HUES64 (cell line): ENCODE data around the gene OPA3.
A peak's percentile ranks its signal among the peaks of the same experiment; 100 is the strongest.

Source experiments
- H3K27ac ChIP-seq: 2 replicates; pipeline ENCODE4 v1.7.0; 2013; ENCODE audit warnings: low read depth, low read length, inconsistent platforms
- H3K27me3 ChIP-seq: 2 replicates; pipeline ENCODE4 v1.6.1; 2013; ENCODE audit warnings: mild to moderate bottlenecking, low read length; ENCODE audit not compliant: insufficient read depth
- H3K36me3 ChIP-seq: 2 replicates; pipeline ENCODE4 v1.6.1; 2013; ENCODE audit warnings: mild to moderate bottlenecking, low read length; ENCODE audit not compliant: insufficient read depth
- H3K4me1 ChIP-seq: 2 replicates; pipeline ENCODE4 v1.6.1; 2013; ENCODE audit warnings: mild to moderate bottlenecking, low read length, moderate library complexity; ENCODE audit not compliant: insufficient read depth
- H3K4me3 ChIP-seq: 2 replicates; pipeline ENCODE4 v1.5.1; 2013; ENCODE audit warnings: mild to moderate bottlenecking, low read length, moderate library complexity
- H3K9ac ChIP-seq: 2 replicates; pipeline ENCODE4 v1.6.1; 2013; ENCODE audit warnings: mild to moderate bottlenecking, low read depth, low read length
- H3K9me3 ChIP-seq: 2 replicates; pipeline ENCODE4 v1.6.1; 2013; ENCODE audit warnings: low read depth, low read length; ENCODE audit not compliant: insufficient read depth
- WGBS: fragments of 150-250, 120-280 bp; methylation state at CpG from one replicate; pipeline ENCODE4 v1.1.7; 2013; ENCODE audit warnings: missing lambda C conversion rate; 5-methylcytosine and 5-hydroxymethylcytosine counted together

OPA3 gene

DNA sequence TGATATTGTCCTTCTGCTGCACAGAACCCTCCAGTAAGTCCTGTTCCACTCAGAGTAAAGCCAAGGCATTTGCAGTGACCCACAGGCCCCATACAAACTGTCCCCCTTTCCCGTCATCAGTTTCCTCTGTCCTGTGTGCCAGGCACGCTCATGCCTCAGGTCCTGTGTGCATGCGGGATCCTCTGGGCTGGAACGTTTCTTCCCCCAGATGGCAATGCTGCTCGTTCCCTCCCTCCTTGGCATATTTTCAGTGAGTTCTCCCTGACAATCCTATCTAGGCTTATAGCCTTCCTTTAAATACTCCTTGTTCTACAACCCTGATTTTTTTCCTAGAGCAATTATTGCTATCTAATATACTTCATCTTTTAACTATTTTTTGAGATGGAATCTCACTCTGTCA, 5.7 kb downstream of the OPA3 start:
- Histone ChIP-seq H3K4me1 (peaks cover 13% of the 10 kb centered on the region), H3K9me3 (no peaks in the 10 kb centered on the region), H3K4me3 (no peak overlapping the region), H3K36me3 (no peaks in the 10 kb centered on the region), H3K27me3 (no peaks in the 10 kb centered on the region), H3K9ac (0 out of 2 replicates have a peak overlapping the region, but pooled peaks have one; percentile 14), H3K27ac (no peak overlapping the region)
- WGBS, result 92% methylated on average over 5 of the region's 5 CpGs

- Histone ChIP-seq H3K4me3 (no peak overlapping the region), H3K27me3 (no peaks in the 10 kb centered on the region), H3K36me3 (no peaks in the 10 kb centered on the region), H3K9me3 (no peaks in the 10 kb centered on the region), H3K4me1 (peaks cover 13% of the 10 kb centered on the region), H3K27ac (peak overlapping the region; percentile 11; the same call in 1 of the 2 replicates), H3K9ac (no peak overlapping the region)
- WGBS, result 54% methylated on average over 11 of the region's 11 CpGs
Observed at GRCh38 chr19:45577111-45577905, 7.3 kb downstream of the OPA3 start.

- Histone ChIP-seq H3K4me3 (no peak overlapping the region), H3K9ac (no peak overlapping the region), H3K27ac (no peak overlapping the region), H3K9me3 (no peaks in the 10 kb centered on the region), H3K36me3 (no peaks in the 10 kb centered on the region), H3K27me3 (no peaks in the 10 kb centered on the region), H3K4me1 (peaks cover 13% of the 10 kb centered on the region)
- 91% methylated on average over 3 of the region's 3 CpGs for WGBS
Observed at GRCh38 chr19:45576682-45577081, 7.9 kb downstream of the OPA3 start.

DNA sequence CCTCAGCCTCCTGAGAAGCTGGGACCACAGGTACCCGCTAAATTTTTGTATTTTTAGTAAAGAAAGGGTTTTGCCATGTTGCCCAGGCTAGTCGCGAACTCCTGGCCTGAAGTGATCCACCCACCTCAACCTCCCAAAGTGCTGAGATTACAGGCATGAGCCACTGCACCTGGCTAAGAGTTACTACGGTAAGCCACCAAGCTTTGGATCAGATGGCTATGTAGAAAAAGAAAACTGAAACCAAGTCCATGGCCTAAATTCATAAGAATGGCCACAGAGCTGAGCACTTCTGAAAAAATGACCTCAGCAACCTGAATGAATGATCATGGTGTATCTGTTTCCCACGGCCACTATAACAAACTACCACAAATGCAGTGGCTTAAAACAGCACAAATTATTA, 9.4 kb downstream of the OPA3 start:
- Histone ChIP-seq H3K36me3 (no peaks in the 10 kb centered on the region), H3K9ac (no peak overlapping the region), H3K27ac (no peak overlapping the region), H3K4me1 (peaks cover 13% of the 10 kb centered on the region), H3K27me3 (no peaks in the 10 kb centered on the region), H3K4me3 (no peak overlapping the region), H3K9me3 (no peaks in the 10 kb centered on the region)
- WGBS, result 95% methylated on average over 5 of the region's 5 CpGs

DNA sequence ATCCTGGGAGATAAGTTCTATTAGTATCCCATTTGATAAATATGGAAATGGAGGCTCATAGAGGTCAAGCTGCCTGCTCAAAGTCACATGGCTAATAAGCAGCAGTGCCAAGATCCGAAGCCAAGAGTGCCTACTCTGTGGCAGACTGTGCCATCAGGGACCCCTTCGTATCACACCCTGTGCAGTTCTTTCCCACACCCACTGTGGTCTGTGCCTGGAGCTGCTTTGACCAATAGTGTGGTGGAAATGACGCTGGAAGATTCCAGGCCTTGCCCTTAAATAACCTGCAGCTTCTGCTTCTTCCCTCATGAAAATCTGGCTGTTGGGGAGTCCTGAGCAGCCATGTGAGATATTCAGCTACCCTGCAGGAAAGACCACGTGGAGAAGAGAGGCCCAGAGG, 10.1 kb downstream of the OPA3 start:
- H3K9me3 ChIP-seq, result no peaks in the 10 kb centered on the region
- H3K4me1 ChIP-seq, result peaks cover 13% of the 10 kb centered on the region
- no peak overlapping the region for H3K27ac ChIP-seq
- no peaks in the 10 kb centered on the region for H3K36me3 ChIP-seq
- no peak overlapping the region for H3K9ac ChIP-seq
- no peaks in the 10 kb centered on the region for H3K27me3 ChIP-seq
- H3K4me3 ChIP-seq, result no peak overlapping the region
- WGBS, result 94% methylated on average over 4 of the region's 4 CpGs

DNA sequence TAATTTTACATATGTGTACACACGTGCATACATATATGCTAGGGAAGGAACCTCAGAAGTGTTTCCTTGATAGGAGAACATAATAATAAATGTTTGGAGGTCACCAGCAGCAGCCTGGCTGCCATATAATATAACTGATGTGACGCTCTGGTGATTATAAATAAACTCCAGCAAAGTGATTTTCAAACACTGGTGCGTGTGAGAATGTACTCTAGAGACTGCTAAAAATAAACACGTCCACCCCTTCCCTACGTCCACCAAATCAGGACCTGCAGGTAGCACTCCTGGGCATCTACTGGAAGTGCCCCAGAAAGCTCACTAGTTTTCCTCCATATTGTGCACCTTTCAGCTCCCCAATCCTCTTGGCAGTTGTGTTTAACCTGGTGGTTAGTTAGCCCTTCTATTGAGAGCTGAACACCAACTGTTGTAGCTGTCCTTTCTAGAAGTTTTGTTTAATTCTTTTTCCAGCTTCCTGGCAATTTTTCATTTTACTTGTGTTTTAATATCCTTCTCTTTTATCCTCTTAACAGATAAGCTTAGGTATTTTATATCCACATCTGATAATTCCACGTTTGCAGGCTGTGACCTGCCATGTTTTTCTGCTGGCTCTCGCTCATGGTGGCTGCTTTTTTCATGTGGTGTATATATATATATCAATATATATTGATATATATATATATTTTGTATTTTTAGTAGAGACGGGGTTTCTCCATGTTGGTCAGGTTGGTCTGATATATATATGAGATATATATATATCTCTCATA, 13.0 kb downstream of the OPA3 start:
- Histone ChIP-seq H3K9me3 (no peaks in the 10 kb centered on the region), H3K4me3 (no peak overlapping the region), H3K27me3 (no peaks in the 10 kb centered on the region), H3K27ac (no peak overlapping the region), H3K4me1 (peaks cover under 1% of the 10 kb centered on the region), H3K9ac (no peak overlapping the region), H3K36me3 (no peaks in the 10 kb centered on the region)
- WGBS, result 95% methylated on average over 5 of the region's 8 CpGs

DNA sequence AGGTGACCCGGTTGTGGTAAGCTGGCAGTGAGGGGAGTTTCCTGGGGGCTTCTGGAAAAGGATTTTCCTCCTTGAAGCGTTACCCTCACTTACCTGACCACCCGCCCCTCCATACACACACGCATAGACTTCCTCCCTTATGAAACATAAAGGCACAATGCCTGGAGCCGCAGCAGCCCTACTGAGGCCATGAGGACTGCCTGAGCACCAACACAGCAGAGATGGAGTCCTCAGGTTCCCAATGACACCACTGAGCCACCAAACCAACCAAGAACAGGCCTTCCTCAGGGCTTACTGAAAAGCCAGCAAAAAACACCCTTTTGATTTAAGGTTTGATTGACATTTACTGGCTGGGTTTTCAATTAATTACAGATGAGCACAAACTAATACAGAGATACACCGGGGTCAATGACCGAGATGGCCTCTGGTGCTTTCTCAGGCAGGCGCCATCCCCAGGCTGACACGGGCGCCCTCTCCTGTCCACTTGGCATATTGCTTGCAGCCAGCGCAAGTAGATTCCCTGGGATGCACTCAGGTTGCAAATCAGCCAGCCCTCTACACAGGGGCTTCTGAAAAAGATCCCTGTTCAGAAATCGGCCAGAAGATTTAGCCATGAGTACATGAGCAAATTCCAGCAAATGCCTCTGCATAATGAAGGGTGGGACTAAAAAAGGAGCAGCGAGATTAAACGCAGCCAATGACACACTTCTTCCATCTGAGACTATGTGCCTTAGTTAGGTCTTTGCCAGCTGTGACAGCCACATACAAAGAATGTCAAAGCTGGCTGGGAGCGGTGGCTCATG, 14.8 kb downstream of the OPA3 start:
- no peaks in the 10 kb centered on the region for H3K27me3 ChIP-seq
- H3K4me3 ChIP-seq, result no peak overlapping the region
- H3K36me3 ChIP-seq, result no peaks in the 10 kb centered on the region
- no peak overlapping the region for H3K9ac ChIP-seq
- no peak overlapping the region for H3K27ac ChIP-seq
- no peaks in the 10 kb centered on the region for H3K9me3 ChIP-seq
- WGBS, result 50% methylated on average over 14 of the region's 15 CpGs
- H3K4me1 ChIP-seq, result no peaks in the 10 kb centered on the region; the same call in 1 of the 2 replicates

- H3K4me1 ChIP-seq, result peaks cover 7% of the 10 kb centered on the region
- 81% methylated on average over 3 of the region's 3 CpGs for whole genome bisulfite sequencing
- H3K27ac ChIP-seq, result no peak overlapping the region
Observed at GRCh38 chr19:45568732-45569131, 15.9 kb downstream of the OPA3 start.

GRCh38 chr19:45567609-45568008, 17.0 kb downstream of the OPA3 start:
- peaks cover 7% of the 10 kb centered on the region for H3K4me1 ChIP-seq
- H3K4me3 ChIP-seq, result no peak overlapping the region
- WGBS, result no CpG with 5 or more reads among the region's 2 CpGs
- no peak overlapping the region for H3K9ac ChIP-seq
- H3K9me3 ChIP-seq, result no peaks in the 10 kb centered on the region
- H3K27ac ChIP-seq, result no peak overlapping the region
- H3K27me3 ChIP-seq, result no peaks in the 10 kb centered on the region
- no peaks in the 10 kb centered on the region for H3K36me3 ChIP-seq

More at GRCh38 chr19:45568732-45569131, 15.9 kb downstream of the OPA3 start:
- Histone ChIP-seq H3K9ac (0 out of 2 replicates have a peak overlapping the region, but pooled peaks have one; percentile 34), H3K27me3 (no peaks in the 10 kb centered on the region), H3K9me3 (no peaks in the 10 kb centered on the region), H3K36me3 (no peaks in the 10 kb centered on the region), H3K4me3 (no peak overlapping the region)

DNA sequence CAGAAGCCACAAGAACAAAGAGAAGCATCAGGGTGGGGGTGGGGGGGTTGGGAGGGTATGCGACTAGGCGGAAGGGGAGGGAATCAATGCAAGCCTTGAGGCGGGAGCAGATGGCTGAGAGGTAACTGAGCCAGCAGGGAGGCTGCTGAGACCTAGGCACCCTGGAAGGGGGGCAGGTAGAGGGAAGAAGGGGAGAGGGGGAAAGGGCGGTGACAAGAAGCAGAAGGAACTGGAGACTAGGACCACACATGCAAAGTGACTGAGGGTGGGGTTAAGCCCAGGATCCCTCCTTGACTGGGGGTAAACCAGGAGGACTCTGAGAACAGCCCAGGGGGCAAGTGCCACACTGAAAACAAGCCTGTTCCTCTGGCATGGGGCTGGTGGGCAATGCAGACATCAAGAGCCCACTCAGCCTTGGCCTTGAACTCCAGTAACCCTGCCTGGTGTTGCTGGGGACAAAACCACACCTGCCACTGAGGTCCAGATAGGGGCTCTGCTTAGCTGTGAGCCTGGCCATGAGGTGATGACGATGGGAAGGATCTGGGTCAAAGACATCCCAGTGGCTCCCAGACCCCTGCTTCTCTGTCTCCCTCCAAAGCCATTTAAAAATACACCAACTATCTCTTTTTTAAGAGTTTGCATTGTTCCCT, 20.3 kb downstream of the OPA3 start:
- H3K4me3 ChIP-seq, result no peak overlapping the region
- H3K36me3 ChIP-seq, result no peaks in the 10 kb centered on the region
- peaks cover 7% of the 10 kb centered on the region for H3K4me1 ChIP-seq
- H3K27ac ChIP-seq, result peak overlapping the region; percentile 48; the same call in 1 of the 2 replicates
- no peaks in the 10 kb centered on the region for H3K27me3 ChIP-seq
- 15% methylated on average over 5 of the region's 5 CpGs for WGBS
- H3K9ac ChIP-seq, result no peak overlapping the region
- H3K9me3 ChIP-seq, result no peaks in the 10 kb centered on the region
